GM21529 (cell line): ENCODE measurements around the gene JAKMIP3.

Source experiments
- ATAC-seq: cut with Tn5 transposase; IDR thresholded peaks from one replicate; pipeline ENCODE4 v1.9.1; 2021; ENCODE audit not compliant: unreplicated experiment

JAKMIP3 gene

DNA sequence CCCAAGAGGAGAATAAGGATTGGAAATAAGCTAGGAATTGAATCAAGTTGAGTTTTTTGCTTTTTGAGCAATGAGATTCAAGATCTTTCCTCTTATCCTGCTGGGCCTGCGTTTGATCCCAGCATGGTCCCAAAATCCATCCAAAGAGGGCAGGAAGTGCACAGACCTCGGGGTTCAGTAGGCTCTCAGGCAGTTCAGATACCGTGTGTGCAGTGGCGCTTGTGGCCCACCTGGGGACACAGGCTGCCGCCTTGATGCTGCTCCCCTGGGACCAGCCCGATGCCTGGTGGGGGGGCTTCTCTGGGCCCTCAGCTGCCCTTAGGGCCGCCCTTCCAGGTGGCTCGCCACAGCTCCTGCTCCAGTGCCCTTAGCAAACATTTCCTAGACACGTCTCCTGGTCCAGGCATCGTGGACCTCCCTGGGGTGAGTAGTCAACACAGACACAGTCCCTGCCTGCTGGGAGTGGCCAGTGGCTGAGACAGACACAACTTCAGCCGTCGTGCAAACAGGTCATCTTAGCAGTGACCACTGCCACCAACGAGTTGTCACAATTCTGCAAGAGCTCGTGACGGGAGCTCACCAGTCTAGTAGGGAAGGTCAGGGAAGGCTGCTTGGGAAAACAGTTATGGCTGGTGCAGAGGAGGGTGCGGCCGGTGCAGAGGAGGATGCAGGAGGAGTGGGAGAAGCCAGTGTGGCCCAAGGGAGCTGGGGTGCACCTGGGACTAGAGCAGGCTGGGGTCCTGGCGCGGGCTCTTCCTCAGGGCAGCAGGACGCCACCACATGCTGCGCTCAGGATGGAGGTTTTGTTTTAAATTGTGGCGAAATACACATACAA lies 21.7 kb upstream of the JAKMIP3 start:
- ATAC-seq = no peak

DNA sequence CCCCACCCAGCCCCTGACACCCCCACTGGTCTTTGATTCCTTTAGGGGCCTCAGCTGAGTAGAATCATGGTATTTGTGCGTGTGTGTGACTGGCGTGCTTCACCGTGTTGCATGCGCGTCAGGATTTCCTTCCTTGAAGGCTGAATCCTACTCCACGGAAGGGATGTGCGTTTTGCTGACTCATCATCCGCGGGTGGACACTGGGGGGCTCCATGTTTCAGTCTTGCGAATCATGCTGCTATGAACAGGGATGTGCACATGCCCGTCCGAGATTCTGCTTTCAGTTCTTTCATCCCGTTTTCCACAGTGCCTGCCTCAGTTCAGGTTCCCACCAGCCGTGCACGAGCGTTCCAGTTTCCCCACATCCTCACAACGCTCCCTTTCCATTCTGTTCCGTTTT lies 20.9 kb upstream of the JAKMIP3 start:
- ATAC-seq = no peak

DNA sequence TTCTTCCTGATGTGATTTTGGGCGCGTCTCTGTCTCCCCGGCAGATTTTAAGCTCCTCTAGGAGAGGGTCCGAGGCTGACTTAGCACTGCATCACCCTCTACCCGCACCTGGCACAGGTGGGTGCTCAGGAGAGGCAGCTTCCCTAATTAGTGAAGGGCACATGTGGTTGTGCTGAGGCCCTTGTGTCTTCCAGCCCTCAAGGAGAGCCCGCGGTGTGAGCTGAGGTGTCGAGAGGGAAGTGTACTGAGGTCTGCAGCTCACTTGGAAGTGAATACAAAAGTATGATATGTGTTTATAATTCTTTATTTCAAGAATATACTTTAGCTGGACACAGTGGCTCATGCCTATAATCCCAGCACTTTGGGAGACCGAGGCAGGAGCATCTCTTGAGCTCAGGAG lies 20.4 kb upstream of the JAKMIP3 start:
- ATAC-seq = no peak

DNA sequence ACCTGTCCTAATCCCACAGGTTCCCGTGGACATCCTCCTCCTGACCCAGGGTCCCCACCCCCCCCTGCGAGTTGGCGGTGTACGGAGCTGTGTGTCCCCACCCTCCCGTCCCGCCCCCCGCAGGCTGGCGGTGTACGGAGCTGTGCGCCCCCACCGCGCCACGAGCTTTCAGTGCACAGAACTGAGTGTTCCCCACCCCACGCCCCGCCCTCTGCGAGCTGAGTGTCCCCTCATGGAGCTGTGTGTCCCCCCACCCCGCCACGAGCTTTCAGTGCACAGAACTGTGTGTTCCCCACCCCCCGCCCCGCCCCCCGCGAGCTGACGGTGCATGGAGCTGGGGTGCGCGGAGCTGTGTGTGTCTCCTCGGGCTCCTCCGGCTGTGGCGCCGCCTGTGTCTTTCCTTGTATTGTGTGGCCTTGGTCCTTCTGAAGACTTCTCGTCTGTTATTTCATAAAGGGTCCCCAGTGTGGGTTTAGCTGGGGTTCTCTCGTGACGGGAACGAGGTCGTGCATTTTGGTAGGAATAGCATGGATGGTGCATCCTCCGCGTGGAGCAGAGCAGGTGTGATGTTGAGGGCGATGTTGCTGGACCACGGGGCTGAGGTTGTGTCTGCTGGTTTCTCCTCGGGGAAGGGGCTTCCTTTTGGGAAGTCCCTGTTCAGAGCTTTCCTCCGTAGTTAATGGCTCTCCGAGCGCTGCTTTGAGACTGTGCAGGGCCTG lies 18.0 kb upstream of the JAKMIP3 start:
- ATAC-seq = no peak

DNA sequence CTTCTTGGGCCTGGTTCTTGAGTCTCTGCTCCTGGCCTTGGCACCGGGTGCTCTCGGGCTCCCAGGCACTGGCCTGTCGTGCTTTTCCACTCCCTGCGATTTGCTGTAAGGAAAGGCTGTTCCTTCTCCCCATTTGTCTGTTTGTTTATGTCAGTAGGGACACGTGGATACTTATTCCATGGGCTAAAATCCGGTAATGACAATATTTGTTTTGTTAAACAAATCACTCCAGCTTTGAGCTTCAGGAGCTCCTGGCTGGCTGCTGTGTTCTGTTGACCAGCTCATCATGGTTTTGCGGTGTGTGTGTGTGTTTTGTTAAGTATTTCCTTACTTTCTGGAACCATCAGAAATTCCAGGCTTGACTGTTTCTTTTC lies 17.5 kb upstream of the JAKMIP3 start:
- ATAC-seq = no peak

DNA sequence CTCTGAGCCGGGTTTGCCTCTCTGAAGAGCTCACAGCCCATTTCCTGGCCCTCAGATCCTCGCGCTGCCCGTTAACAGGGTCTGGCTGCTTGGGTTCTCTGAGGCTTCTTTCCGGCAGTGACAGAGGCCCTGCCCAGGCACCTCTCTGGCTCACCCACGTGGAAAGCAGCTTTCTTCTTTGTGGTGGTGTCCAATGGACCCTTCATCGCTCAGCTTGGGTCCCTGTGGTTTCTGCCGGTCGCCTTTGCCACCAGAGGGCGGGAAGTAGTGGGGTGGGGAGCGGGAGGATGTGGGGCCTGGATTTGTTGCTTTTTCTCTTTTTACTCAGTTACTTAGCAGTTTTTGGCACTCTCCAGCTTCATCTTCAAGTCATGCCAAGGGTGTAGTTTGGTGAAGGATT lies 15.6 kb upstream of the JAKMIP3 start:
- no peak for ATAC-seq

DNA sequence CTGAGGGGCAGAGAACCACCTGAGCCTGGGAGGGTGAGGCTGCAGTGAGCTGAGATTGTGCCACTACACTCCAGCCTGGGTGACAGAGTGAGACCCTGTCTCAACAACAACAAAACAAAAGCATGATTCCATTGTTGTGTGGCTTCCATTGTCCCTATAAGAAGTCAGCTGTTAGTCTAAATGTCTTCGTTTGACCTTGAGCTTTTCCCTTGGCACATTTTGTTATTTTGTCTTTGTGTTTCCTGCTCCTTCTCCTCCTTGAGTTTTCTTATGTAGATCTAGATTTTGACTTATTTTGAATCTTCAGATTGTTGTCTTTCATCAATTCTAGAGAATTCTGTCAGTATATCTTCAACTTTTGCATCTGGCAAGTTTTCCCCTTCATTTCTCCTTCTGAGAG lies 13.6 kb upstream of the JAKMIP3 start:
- no peak for ATAC-seq

DNA sequence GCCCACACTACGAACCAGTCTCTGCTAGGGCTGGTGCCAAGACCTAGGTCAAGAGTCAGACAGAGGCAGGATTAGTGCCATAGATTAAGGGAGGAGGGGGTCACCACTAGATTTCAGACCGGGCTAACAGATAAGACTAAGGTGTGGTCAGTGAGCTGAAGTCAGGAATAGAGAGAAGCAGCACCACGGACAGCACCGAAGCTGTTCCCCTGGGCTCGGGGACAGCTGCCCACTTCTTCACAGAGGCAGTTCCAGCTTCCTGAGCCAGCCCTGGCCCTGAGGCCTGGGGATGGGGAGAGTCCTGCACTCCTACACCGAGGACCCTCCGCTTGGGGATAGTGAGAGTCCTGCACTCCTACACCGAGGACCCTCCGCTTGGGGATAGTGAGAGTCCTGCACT lies 11.2 kb upstream of the JAKMIP3 start:
- no peak for ATAC-seq

DNA sequence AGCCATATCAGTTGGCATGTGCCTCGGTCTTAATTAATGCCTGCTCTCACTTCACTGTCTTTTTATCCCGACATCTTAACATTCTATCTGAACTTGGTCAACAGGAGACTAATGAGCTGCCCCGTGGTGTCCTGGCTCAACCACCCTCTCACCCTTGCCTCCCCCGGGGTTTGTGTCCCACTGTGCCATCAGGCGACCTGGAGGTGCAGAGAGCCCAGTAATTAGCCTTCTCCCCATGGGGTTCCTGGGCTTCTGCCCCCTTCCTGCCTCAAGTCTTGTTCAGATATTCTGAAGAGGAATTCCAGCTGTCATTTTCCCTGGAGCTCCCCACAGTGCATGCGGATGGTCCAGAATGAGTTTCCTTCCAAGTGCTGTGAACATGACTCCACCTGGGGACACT lies 10.1 kb upstream of the JAKMIP3 start:
- no peak for ATAC-seq

DNA sequence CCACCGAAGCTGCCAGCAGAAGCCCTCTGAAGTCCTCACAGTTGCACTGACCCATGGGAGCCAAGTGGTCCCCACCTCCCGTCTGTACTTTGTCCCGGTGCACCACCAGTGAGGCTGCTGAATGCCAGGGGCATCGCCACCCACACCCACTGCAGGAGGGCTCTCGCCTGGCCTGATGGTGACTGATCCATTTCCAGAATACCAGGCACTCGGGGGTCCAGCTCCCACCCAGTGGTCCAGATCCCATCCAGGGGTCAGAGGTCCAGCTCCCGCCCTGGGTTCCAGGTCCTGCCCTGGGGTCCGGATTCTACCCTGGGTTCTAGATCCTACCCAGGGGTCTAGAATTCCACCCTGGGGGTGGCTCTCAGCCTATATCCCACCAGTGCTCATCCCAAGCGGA lies 9.1 kb upstream of the JAKMIP3 start:
- ATAC-seq = no peak

DNA sequence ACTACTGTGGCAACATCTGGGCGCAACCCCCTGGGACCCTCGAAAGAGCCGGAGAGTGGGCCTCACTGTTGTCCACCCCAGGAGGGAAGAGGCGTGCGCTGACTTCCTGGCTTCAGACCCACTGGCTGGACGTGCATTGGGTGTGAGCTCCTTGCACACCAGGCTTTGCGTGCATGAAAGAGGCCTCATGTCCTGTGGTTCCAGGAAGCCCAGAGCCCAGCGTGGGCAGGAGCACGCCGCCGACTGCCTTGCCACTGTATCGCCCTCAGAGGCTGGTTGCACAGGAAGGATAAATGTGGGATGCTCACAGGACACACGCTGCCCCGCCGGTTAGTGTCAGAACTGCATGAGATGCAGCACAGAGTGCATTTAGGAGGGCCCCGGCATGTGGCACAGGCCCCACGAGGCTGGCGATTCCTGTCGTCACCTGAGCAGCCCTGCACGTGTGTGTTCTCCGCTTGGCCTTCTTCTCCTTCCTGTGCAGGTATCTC lies 8.5 kb upstream of the JAKMIP3 start:
- no peak for ATAC-seq

DNA sequence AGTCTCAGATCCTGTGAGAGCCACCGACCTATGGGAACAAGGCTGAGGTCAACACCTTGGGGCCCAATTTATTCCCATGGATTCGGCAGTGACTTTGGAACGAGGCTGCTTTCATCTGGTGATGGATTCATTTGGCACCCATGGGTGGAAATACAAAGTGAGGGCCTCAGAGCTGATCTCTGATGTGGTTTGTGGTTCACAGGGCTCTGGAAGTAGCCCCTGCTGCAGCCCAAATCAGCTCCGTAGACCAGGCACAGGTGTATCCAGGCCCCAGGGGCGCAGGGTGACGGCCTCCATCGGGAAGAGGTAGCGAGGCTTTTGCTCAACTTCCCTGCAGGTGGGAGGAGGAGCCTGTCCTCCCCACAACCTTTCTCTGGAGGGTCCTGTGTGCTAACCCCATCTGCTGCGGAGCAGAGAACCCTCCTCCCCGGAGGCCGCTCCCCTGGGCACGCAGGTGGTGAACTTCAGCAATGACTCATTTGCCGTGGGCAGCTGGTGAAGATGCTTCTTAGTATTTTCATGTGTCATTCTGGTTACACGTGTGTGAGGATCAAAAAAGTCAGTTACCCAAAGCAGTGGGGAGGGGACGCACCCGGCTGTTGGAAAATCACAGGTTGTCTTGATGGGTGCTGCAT lies 7.5 kb upstream of the JAKMIP3 start:
- ATAC-seq = no peak

DNA sequence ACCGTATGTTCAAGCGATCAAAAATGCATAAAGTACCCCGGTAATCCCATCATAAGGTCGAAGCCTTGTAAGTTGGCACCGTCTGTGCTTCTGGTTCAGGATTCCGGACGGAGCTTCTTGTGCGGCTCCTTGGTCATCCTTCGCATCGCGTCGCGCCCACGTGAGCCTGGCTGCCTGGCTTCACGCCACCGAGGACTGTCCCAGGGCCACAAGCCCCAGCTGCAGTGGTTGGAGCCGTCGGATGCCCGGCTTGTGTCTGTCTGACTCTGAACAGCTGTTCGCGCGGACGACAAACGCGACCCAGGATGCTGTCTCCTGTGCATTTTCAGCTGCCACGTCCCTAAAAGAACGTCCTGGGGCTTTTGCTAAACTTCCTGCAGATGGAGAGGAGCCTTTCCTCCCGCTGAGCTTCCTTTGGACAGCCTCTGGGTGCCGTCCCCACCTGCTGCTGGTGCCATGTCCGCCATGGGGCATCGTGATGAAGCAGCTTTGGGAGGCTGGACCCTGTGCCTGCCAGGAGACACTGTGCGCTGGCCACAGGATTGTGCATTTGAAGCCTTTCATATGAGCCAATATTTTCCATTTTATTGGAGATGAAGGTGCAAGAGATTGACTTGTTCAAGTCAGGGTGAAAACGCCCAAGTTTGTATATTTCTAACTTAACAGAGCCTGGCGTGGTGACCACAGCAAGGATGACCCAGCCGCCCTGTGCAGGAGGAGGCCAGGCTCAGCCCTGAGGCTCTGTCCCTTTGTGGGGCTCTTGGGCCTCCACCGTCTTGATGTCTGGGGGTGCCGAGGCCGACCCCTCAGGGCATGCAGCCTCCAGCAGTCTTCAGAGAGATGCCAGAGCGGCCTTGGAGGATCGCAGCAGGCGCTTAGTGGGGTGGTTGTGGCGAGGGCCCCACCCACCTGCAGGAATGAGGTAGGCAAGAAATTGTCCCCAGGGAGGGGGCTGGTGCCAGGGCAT lies 6.7 kb upstream of the JAKMIP3 start:
- ATAC-seq = no peak

DNA sequence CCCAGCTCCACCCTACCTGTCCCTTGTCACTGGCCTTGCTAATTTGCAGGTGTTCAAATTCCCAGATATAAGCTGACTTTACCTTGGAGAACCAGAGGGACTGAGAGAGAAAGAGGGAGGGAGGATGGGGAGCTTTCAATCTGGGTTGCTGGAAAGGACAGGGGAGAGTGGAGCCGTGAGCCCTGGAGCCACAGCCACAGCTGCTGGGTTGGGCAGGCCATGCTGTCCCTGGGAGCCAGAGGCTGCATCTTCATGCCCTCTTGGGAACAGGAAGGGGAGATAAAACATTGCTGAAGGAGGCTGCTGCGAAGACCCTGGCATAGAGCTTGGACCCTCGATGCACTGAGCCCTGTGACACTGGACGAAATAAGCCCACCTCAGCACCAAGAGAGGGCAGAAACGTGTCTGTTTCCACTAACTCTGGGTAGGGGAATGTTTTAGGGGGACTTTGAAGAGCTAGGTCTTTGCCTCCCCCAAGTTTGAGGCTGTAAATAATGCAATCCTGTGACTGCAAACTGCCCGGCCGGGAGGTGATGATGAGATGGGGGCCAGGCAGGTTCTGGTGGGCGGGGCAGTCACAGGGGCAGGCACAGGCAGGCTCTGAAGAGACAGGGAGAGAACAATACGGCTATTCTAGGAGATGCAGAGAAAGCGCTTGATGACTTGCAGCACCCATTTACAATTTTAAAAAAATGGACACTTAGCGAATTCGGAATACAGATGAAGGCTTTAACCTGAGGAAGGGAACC lies 5.8 kb upstream of the JAKMIP3 start:
- ATAC-seq = no peak

DNA sequence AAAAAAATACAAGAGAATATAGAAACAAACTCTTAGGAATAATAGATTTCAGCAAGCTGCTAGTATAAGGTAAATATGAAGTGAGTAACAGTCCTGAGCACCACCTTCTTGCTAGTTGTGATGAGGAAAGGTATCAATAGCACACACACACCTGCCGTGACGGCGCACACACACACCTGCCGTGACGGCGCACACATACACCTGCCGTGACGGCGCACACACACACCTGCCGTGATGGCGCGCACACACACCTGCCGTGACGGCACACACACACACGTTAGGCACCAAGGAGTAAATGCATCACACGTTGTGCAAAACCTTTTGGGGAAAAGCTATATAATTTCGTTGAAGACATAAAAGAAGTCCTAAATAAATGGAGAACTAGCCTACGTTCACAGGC lies 4.7 kb upstream of the JAKMIP3 start:
- ATAC-seq = no peak

DNA sequence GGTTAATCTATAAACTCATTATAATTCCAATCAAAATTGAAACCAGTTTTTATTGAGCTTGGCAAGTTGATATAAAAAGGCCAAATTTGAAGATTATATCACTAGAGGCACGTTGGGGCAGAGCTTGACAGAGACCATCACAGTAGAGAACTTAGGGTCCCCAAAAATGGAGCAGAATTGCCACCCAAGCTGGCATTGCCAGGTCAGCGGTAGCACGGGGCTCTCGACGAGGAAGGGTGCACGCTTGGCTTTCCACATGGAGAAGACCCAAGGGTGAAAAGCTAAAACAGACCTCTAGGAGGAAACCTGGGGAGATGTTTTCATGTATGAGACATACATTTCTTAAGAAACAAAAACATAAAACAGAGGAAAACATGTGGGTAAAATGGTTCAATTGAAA lies 4.3 kb upstream of the JAKMIP3 start:
- ATAC-seq = no peak

DNA sequence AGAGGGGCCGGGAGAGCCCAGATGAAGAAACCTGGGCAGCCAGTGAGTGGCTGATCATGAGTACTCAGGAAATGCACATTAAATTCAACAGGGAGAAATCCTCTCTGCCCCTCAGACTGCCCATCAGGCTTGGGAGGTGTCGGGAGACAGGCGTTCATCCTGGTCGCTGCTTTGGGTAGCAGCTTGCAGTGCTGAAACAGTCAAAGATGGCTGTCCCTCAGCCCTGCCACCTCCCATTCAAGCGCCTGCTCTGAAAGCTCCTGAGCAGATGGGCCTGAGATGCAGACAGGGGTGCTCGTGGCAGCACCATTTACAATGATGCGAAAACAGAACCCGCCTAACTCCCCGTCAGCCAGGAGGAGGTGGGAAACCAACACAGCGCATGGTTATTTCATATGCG lies 3.6 kb upstream of the JAKMIP3 start:
- ATAC-seq = no peak

DNA sequence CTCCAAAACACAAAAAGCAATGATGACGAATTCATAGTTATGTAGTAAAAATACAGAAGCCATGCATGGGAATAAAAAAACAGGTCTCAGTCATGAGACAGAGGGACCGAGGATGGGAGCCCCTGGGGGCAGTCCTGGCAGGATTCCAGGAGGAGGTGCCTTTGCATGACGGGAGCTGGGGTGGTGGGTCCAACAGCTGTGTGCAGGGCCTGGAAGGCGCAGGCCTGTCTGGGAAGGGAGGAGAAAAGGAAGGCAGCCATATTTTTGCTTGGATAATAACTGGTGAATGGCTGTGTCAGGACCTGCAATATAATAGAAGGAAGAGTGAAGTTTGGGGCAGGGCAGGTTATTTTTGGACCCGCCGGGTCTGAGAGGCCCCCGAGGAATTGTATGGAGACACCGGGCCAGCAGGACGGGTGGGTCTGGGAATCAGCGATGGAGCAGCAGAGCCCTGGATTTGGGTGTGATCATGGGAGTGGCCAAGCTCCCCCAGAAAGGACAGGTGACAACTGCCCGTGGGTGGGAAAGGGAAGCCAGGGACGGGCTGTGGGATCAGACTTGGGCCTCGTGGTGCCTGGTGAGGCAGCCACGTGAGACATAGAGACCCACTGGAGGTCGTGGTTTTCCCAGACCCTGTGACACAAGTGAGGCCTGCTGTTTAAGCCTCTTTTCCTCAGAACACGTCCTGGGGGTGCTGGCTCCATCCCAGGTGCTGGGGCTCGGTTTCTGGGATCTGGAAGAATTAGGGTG lies 2.9 kb upstream of the JAKMIP3 start:
- no peak for ATAC-seq

DNA sequence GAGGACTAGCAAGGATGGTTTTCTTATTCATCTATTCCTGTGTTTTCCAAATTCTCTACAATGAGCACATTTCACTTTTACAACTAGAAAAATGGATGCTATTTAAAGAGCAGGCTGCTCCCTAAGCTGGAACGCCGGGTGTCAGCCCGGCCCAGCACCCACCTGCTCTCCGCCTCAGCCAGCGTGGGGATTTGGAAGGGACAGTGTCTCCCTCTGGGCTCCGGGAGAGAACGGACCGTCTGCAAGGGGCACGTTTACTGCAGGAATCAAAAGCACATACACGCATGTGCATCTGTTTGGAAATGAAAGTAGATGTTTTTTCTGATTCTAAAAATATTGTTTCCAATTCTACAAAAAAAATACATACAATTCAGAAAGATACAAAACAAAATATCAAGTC lies 2.3 kb upstream of the JAKMIP3 start:
- ATAC-seq = no peak
